ENCODE measurements around the gene CARD19.

Gene CARD19

DNA sequence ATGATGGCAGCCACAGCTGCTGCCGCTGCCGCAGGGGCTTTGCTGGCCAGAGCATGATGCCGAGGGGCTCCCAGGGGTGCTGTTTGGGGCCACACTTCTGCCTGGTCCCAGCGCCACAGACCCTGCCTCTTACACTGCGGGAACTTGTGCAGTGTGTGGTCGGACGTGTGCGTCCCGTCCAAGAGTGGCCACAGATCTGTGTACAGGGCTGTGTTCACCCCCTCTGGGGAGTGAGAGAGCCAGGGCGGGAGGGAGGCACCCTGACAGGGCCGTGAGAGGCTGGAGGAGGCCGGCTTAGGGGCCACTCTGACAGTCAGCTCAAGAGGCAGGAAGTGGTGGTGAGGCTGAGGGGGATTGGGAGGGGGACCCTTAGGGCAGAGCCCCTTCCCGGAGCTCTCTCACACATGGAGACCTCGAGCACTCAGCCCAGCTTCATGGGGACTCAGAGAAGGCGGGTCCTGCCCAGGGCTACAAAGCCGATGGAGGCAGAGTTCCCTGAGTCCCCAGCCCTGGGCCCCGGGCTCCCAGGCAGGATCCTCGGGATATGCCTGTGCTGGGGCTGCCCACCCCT, 13.1 kb upstream of the CARD19 start:
- no peak for TF ChIP-seq EZH2phosphoT487 (IDR thresholded peaks at IDR 0.05; ENCODE audit: borderline replicate concordance, low read length)
- TF ChIP-seq, protein P1, sequence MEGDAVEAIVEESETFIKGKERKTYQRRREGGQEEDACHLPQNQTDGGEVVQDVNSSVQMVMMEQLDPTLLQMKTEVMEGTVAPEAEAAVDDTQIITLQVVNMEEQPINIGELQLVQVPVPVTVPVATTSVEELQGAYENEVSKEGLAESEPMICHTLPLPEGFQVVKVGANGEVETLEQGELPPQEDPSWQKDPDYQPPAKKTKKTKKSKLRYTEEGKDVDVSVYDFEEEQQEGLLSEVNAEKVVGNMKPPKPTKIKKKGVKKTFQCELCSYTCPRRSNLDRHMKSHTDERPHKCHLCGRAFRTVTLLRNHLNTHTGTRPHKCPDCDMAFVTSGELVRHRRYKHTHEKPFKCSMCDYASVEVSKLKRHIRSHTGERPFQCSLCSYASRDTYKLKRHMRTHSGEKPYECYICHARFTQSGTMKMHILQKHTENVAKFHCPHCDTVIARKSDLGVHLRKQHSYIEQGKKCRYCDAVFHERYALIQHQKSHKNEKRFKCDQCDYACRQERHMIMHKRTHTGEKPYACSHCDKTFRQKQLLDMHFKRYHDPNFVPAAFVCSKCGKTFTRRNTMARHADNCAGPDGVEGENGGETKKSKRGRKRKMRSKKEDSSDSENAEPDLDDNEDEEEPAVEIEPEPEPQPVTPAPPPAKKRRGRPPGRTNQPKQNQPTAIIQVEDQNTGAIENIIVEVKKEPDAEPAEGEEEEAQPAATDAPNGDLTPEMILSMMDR (IDR thresholded peaks at IDR 0.05; ENCODE audit: low read depth, low read length, poor library complexity, severe bottlenecking) = no peak

DNA sequence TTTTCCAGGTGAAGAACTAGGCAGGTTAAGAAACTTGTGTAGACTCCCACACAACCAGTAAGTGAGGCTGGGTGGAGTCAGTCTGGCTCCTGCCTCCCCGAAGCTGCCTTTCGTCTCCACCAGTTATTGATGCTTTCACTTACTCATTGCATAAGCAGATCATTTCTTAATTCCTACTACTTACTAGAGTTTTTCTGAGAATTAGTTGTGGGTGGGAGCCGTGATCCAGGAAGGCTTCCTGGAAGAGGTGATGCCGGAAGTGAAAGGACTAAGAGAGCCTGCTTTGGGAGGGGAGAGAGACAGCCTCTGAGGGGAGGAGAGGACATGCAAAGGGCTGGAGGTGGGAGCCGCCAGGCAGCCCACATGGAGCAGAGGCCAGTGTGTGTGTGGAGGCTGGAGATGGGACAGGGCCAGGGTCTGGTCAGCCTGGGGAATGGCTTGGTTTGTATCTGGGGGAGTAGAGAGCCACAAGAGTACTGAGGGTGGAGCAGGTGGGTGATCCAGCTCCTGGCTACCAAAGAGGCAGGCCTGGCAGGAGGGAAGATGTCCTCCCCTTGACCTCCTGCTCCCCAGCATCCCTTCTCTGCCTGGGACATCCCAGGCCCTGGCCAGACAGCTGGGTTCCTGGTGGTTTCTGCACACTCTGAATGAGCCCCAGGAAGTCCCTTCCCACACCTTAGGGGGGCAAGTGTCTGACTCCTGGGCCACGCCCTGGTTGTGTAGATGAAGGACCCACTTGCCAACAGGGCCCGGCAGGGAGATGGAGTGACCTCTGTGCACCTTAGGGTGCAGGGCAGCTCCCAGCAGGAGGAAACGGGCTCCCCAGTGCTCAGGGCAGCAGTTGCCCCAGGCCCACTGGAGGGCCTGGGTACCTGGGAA, 12.2 kb upstream of the CARD19 start:
- TF ChIP-seq EZH2phosphoT487 (IDR thresholded peaks at IDR 0.05; ENCODE audit: borderline replicate concordance, low read length) = no peak
- TF ChIP-seq, protein P1 (IDR thresholded peaks at IDR 0.05; ENCODE audit: low read depth, low read length, poor library complexity, severe bottlenecking) = no peak
- Histone ChIP-seq H3F3A (ENCODE audit: control insufficient read depth, insufficient read depth) (no peaks in the 10 kb centered on the region; the same call in 1 of the 2 replicates), H3K36me3 (ENCODE audit: control insufficient read depth, low read length) (peaks cover 66% of the 10 kb centered on the region), H3K4me3 (ENCODE audit: low read length) (no peak overlapping the region), H4K20me1 (ENCODE audit: control insufficient read depth, insufficient read depth, low read depth, low read length) (no peaks in the 10 kb centered on the region), H3K4me1 (ENCODE audit: control insufficient read depth, low read length) (no peaks in the 10 kb centered on the region), H3K9me2 (replicated peaks; ENCODE audit: control insufficient read depth, low read length) (no peaks in the 10 kb centered on the region), H3K9me3 (ENCODE audit: control insufficient read depth, insufficient read depth, low read length) (no peaks in the 10 kb centered on the region), H3K79me2 (ENCODE audit: control insufficient read depth, low read length) (no peaks in the 10 kb centered on the region), H3K27ac (ENCODE audit: low read depth, low read length) (no peak overlapping the region), H3K27me3 (ENCODE audit: control insufficient read depth, low read length) (no peaks in the 10 kb centered on the region), H3K4me2 (ENCODE audit: low read length) (no peak overlapping the region)

More for the DNA sequence above, 13.1 kb upstream of the CARD19 start:
- Histone ChIP-seq H3K4me2 (ENCODE audit: low read length) (no peak overlapping the region), H3K27me3 (ENCODE audit: control insufficient read depth, low read length) (no peaks in the 10 kb centered on the region), H3K27ac (ENCODE audit: low read depth, low read length) (no peak overlapping the region), H3K4me3 (ENCODE audit: low read length) (no peak overlapping the region), H3K9me2 (replicated peaks; ENCODE audit: control insufficient read depth, low read length) (no peaks in the 10 kb centered on the region), H3K9me3 (ENCODE audit: control insufficient read depth, insufficient read depth, low read length) (no peaks in the 10 kb centered on the region), H3F3A (ENCODE audit: control insufficient read depth, insufficient read depth) (no peaks in the 10 kb centered on the region; the same call in 1 of the 2 replicates), H3K4me1 (ENCODE audit: control insufficient read depth, low read length) (no peaks in the 10 kb centered on the region), H4K20me1 (ENCODE audit: control insufficient read depth, insufficient read depth, low read depth, low read length) (no peaks in the 10 kb centered on the region), H3K79me2 (ENCODE audit: control insufficient read depth, low read length) (no peaks in the 10 kb centered on the region), H3K36me3 (ENCODE audit: control insufficient read depth, low read length) (peaks cover 67% of the 10 kb centered on the region)

DNA sequence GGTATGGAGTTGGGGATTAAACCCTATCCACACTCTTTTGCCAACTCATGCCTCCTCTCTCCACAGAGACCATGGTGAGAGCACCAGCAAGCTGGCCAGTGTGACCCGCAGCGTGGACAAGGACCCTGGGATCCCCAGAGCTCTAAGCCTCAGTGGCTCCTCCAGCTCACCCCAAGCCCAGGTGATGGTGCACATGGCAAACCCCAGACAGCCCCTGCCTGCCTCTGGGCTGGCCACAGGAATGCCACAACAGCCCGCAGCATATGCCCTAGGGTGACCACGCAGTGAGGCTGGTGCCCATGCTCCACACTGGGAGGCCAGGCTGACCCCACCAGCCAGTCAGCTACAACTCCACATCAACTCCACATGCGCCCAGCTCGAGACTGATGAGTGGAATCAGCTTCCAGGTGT, 11.5 kb upstream of the CARD19 start:
- no peak overlapping the region for H3K4me2 ChIP-seq (ENCODE audit: low read length)
- TF ChIP-seq, protein P1 (IDR thresholded peaks at IDR 0.05; ENCODE audit: low read depth, low read length, poor library complexity, severe bottlenecking) = no peak
- H3K9me2 ChIP-seq (replicated peaks; ENCODE audit: control insufficient read depth, low read length) = no peaks in the 10 kb centered on the region
- peaks cover 60% of the 10 kb centered on the region for H3K36me3 ChIP-seq (ENCODE audit: control insufficient read depth, low read length)
- H4K20me1 ChIP-seq (ENCODE audit: control insufficient read depth, insufficient read depth, low read depth, low read length) = no peaks in the 10 kb centered on the region
- H3K79me2 ChIP-seq (ENCODE audit: control insufficient read depth, low read length) = no peaks in the 10 kb centered on the region
- H3K4me1 ChIP-seq (ENCODE audit: control insufficient read depth, low read length) = no peaks in the 10 kb centered on the region
- no peaks in the 10 kb centered on the region for H3K27me3 ChIP-seq (ENCODE audit: control insufficient read depth, low read length)
- H3K27ac ChIP-seq (ENCODE audit: low read depth, low read length) = no peak overlapping the region
- no peaks in the 10 kb centered on the region for H3K9me3 ChIP-seq (ENCODE audit: control insufficient read depth, insufficient read depth, low read length)
- no peak overlapping the region for H3K4me3 ChIP-seq (ENCODE audit: low read length)
- peaks cover 5% of the 10 kb centered on the region; the same call in 1 of the 2 replicates for H3F3A ChIP-seq (ENCODE audit: control insufficient read depth, insufficient read depth)

All from DOHH2 (cell line).